HG02885 (cell line): ENCODE measurements around the gene RAB44.
A peak's percentile ranks its signal among the peaks of the same experiment; 100 is the strongest.

ENCODE experiments used
- ATAC-seq: cut with Tn5 transposase; IDR thresholded peaks from one replicate; pipeline ENCODE4 v1.9.1; 2021; ENCODE audit warnings: mild to moderate bottlenecking; ENCODE audit not compliant: unreplicated experiment, poor library complexity

RAB44 gene

DNA sequence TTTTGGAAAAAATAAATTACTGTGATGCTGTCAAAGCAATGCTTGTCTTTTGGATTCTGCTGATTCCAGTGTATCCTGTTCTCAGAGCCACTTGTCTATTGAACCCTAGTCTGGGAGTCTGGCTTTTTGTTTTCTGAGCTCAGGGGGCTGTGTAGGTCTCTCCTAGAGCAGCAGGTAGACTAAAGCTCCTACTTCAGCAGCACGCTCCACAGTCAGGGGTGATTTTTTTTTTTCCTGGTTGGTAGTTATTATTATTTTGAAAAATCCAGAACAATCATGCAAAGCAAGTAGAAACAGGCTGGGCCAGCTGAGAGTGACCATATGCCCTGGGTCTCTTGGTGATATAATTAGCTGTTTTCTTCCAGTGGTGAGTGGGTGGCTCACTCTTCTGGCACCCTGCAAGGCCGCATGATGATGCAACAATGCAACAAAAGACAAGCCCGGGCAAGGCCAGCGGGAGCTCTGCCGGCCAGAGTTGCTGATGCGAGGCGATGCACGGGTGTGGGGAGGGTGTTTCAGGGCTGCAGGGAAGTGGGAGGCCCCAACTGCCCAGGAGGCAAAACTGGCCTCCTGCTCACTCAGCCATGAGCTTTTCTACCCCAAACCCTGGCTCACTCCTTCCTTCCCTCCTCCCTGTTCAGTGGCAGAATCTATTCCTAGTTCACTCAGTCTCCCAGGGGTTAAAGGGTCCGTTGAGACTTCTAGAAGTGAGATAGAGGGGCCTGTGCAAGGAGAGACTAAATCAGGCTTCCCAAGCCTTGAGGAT lies 30.6 kb upstream of the RAB44 start:
- ATAC-seq, result peak; percentile 85

DNA sequence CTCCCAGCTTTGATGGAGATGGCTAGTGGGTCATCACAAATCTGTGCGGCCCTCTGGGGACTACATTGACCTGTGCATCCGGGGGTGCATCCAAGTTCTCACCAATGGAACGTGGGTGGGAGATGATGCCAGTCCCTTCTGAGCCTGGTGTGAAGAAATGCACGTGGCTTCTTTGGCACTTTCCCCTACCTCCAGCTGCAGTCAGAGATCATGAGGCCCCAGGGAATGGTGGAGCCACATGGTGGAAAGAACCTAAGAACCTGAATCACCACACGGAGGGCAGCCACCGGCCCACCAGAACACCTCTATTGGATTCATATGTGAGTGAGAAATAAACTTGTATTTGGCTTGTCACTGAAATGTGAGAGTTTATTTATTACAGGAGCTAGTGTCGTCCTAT lies 29.0 kb upstream of the RAB44 start:
- no peak for ATAC-seq

DNA sequence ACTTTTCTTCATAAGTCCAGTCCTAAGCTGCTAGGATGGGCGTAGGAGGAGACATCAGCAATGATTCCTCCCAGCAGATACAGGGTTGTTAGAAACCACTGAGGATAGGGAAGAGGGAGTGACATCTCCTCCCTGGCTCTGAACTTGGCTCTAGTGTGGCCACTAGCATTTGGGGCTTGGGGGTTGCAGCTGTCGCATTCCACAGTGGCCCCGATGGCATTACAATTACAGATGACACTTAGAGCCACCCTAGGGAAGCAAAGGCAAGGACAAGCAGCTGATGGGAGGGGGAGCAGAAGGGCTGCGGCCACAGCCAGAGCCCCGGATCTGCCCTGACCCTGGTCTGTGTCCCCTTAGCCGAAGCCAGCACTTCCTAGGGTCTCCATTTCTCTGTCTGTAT lies 28.6 kb upstream of the RAB44 start:
- no peak for ATAC-seq

DNA sequence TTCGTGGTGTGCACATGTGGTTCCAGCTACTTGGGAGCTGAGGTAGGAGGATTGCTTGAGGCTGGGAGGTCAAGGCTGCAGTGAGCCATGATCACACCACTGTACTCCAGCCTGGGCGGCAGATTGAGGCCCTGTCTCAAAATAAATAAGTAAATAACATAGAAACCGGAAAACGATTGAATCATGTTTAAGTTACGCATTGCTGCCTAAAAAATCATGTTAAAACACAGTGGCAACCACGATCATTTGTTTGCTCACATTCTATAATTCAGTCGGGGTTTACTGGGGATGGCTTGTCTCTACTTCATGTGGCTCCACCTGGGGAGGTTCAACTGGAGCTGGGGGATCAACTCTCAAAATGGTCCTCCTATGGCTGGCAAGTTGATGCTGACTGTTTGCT lies 27.4 kb upstream of the RAB44 start:
- no peak for ATAC-seq

DNA sequence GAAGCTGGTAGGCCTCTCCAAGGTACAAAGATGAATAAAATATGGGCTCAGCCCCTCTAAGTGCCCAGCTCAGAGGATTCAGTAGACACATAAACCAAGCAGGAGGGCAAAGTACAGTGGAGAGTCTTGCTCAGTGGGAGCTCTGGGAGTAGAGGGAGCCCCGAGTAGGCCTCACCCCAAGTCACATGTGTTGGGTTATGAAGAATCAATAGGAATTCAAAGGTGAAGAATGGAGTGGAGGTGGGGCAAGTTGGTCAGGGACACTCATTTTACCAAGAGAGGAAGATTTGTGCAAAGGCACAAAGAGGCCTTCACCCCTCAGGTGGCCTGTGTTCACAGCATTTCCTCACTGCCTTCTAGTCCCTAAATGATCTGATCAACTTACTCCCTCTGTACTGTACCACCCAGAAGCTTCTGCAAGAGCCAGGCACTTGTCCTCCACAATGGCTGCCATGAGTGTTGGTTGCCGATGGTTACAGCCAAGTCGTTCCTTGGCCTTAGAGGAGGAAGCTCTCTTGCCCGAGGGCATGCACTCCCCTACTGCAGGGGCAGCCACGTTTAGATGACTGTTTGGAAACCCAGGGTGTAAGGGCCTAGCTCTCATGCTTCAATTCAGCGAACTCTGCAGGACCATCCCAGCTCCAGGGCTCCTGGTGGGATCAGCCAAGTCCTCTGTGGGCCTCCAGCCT lies 25.8 kb upstream of the RAB44 start:
- ATAC-seq, result no peak

DNA sequence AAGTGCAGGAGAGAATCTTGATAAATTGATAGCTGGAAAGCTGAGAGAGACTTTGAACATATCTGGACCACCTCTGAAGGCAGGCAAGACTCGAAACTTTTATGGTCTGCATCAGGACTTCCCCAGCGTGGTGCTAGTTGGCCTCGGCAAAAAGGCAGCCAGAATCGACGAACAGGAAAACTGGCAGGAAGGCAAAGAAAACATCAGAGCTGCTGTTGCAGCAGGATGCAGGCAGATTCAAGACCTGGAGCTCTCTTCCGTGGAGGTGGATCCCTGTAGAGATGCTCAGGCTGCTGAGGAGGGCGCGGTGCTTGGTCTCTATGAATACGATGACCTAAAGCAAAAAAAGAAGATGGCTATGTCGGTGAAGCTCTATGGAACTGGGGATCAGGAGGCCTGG lies 23.7 kb upstream of the RAB44 start:
- ATAC-seq, result no peak

DNA sequence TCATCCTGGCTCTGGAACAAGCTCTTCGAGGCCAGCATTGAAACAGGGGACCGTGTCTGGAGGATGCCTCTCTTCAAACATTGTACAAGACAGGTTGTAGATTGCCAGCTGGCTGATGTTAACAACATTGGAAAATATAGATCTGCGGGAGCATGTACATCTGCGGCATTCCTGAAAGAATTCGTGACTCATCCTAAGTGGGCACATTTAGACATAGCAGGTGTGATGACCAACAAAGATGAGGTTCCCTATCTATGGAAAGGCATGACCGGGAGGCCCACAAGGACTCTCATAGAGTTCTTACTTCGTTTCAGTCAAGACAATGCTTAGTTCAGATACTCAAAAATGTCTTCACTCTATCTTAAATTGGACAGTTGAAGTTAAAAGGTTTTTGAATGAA lies 22.7 kb upstream of the RAB44 start:
- ATAC-seq, result no peak

DNA sequence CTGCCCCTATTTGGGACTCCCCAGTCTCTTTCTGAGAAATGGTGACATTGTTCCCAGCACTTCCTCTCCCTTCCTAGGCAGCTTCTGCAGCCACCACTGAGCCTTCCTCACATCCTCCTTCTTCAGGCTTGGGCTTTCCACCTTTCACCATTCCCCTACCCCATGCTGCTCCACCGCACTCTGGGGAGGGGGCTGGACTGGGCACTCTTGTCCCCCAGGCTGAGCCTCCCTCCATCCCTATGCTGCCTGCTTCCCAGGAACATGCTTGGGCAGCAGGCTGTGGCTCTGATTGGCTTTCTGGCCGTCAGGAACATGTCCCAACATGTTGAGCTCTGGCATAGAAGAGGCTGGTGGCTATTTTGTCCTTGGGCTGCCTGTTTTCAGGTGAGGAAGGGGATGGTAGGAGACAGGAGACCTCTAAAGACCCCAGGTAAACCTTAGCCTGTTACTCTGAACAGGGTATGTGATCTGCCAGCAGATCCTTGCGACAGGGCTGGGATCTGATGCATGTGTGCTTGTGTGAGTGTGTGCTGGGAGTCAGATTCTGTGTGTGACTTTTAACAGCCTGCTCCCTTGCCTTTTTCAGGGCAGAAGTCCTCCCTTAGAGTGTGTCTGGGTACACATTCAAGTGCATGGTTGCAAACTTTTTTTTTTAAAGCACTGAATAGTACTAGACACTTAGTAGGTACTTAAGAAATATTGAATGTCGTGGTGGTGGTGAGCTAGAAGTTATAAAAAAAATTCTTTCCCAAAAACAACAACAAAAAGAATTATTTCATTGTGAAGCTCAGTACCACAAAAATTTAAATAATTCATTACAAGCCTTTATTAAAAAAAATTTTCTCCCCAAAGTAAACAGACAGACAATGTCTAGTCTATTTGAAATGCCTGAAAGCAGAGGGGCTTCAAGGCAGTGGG lies 21.2 kb upstream of the RAB44 start:
- ATAC-seq, result no peak

DNA sequence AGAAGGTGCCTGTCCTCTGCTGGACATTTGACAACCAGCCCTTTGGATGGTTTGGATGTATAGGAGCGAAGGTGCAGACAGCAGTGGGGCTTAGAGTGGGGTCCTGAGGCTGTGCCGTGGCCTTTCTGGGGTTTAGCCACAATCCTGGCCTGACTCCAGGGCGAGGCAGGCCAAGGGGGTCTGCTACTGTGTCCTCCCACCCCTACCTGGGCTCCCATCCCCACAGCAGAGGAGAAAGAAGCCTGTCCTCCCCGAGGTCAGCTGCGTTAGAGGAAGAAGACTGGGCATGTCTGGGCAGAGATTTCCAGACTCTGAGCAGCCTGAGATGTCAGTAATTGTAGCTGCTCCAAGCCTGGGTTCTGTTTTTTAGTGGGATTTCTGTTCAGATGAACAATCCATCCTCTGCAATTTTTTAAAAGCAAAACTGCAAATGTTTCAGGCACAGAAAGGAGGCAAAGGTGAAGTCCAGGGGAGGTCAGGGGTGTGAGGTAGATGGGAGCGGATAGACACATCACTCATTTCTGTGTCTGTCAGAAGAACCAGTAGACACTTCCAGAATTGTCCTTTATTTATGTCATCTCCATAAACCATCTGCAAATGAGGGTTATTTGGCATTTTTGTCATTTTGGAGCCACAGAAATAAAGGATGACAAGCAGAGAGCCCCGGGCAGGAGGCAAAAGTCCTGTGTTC lies 20.4 kb upstream of the RAB44 start:
- no peak for ATAC-seq

DNA sequence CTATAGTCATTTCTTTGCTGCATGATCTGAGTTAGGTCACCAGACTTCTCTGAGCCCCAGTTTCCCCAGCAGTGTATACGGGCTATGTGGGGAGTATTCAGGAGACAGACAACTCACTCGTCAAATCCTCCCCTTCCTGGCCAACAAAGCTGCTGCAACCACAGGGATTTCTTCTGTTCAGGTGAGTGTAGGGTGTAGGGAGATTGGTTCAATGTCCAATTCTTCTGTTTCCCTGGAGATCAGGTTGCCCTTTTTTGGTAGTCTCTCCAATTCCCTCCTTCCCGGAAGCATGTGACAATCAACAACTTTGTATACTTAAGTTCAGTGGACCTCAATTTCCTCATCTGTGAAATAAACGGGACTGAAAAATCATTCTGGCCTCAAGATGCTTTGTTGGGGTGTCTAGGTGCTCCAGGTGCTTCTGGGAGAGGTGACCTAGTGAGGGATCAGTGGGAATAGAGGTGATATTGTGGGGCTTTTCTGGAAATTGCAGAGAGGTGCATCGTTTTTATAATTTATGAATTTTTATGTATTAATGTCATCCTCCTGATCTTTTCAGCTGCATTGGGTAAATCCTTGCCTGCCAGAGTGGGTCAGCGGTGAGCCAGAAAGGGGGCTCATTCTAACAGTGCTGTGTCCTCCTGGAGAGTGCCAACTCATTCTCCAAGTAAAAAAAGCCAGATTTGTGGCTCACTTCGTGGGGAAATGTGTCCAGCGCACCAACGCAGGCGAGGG lies 19.7 kb upstream of the RAB44 start:
- no peak for ATAC-seq

DNA sequence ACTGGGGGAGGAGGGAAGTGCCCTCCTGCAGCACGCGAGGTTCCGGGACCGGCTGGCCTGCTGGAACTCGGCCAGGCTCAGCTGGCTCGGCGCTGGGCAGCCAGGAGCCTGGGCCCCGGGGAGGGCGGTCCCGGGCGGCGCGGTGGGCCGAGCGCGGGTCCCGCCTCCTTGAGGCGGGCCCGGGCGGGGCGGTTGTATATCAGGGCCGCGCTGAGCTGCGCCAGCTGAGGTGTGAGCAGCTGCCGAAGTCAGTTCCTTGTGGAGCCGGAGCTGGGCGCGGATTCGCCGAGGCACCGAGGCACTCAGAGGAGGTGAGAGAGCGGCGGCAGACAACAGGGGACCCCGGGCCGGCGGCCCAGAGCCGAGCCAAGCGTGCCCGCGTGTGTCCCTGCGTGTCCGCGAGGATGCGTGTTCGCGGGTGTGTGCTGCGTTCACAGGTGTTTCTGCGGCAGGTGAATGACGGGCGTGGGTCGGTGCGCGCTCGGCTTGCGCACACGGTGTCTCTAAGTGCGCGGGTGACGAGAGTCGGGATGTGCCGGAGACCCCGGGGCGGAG lies 19.1 kb upstream of the RAB44 start, which contains the start of gene CDKN1A:
Gene CDKN1A, plus strand, starts transcription at position 227 of the 555 bp plus-strand sequence. CDS start 5,388 bp downstream, outside the sequence.
- ATAC-seq, result peak; percentile 62

DNA sequence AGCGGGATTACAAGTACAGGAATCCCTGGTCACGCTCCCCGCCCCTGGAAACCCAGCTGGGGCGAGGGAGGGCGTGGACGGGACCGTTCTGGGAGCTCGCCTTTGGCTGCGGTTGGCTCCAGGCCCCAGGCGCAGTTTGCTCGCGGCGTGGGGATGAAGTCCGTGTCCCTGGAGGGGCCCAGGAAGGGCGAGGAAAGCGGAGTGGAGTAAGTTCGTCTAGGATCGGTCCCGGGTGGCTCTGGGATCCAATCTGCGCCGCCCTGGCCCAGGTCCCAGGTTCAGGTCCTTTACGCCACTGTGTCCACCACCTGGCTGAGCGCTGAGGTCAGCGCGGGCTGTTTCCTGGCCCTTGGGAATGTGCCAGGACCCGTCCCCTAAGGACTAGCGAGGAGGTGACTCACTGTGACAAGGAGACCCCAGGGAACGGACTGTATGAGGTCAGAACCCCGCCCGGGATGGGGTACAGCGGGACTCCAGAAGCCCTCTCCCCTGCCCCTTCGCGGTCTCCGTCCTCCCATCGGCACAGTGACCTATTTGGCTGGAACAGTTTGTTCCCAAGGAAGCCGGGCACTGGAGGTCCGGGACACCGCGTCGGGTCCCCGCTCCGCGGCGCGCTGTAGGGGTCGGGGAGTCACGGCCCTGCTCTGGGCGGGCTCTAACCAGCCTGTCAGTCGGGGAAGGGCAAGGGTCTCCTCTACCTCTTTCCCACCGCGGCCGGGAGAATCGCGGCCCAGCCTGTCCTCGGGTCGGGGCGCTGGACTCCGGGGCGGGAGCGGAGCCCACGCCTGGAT lies 18.4 kb upstream of the RAB44 start:
- ATAC-seq, result no peak

DNA sequence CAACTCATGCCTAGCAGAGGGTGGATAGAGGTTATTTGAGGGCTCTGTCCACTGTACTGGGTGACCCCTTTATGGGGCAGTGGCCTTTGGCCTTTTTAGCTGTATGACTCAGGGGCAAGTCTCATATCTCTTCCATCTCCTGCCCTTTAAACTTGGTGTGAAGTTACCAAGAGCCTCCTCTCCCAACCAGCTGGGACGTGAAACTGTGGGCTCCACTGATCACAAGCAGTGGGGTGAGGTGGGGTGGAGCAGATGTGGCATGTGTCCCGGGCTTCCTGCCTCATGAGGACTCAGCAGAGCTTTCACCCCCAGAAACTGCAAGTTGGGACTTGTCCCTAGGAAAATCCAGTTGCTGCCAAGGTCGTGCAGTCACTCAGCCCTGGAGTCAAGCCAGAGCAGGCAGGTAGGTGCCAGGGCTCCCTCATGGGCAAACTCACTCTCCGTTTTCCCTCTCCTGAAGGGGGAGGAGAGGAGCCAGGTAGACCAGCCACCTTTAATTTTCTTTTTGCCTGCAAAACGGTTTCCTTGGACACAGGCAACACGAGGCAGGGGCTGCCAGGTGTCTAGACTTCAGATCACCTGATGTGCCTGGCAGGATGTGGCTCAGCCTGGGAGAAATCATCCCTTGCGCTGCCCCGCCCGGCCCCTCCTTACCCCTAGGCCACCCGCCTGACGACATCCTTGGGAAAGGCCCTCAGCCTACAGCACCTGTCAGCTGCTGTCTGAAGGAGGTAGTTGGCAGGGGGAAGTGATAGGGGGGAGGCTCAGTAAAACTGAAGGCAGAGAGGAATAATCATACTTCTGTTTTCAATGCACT lies 15.1 kb upstream of the RAB44 start:
- ATAC-seq, result no peak

DNA sequence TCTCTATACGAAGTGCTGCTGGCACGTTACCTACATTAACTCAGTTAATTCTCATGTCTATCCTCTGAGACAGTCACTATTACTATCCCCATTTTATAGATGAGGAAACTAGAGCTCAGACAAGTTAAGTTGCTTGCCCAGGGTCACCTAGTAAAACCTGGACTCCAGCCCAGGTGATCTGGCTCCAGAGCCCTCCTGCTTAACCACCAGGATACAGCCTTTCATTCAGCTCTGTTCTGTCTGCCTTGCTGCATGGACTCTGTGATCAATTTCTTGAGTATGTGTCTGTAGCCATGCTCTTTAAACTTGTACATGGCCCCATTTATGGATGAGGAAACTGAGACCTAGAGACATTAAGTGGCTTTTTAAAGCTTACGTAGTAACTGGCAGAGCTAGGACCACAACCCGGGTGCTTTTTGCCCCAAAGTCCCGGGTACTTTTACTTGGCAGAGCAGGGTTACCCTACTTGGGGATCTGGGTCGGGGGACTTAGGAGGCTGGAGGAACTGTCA lies 14.4 kb upstream of the RAB44 start:
- no peak for ATAC-seq

DNA sequence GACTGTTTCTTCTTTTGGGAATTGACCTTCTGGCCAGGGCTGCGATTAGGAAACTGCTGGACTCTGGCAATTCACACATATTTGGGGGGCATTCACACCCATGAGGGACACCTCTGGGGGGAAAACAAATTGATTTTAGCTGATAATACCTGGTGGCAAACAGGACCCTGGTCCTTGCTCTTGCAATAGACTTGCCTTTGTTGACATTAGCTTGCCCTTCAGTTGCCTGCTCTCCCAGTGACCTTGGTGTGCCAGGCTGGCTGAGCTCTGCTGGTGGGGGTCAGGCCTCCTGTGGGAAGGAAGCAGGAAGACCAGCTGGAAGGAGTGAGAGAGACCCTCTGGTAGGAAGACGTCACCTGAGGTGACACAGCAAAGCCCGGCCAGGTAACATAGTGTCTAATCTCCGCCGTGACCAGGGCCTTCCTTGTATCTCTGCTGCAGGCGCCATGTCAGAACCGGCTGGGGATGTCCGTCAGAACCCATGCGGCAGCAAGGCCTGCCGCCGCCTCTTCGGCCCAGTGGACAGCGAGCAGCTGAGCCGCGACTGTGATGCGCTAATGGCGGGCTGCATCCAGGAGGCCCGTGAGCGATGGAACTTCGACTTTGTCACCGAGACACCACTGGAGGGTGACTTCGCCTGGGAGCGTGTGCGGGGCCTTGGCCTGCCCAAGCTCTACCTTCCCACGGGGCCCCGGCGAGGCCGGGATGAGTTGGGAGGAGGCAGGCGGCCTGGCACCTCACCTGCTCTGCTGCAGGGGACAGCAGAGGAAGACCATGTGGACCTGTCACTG lies 13.8 kb upstream of the RAB44 start:
- ATAC-seq, result no peak

DNA sequence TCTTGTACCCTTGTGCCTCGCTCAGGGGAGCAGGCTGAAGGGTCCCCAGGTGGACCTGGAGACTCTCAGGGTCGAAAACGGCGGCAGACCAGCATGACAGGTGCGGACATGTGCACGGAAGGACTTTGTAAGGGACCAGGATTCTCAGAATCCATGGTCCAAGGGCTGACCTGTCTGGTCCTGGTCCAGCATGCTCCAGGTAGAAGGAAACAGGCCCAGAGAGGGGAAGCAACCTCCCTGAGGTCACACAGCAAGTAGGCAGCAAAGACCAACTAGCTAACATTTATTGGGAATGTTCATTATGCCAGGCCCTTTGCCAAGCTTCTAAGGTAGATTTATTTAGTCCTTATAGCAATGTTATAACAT lies 13.2 kb upstream of the RAB44 start:
- no peak for ATAC-seq
